Omental fat pad (tissue), 4 donors: ENCODE data around the gene SPG11. TPM values are rescaled to one million over a fixed set of nuclear protein-coding genes. Genes with fewer than 3 reads are reported as not detected.
"Not testable (repeated sequence)": the region's sequence is repeated elsewhere in the genome, so short reads cannot be mapped to it uniquely, and the experiment has no call there.

Experiments
- ATAC-seq: fragments of 150-250 bp; one replicate; pipeline ENCODE4 v1.9.1; 2016; ENCODE audit warnings: mild to moderate bottlenecking, moderate library complexity; ENCODE audit not compliant: low FRiP score
- DNase-seq: peaks from one replicate; pipeline ENCODE4 v3.0.0-alpha.2; 2019; ENCODE audit warnings: low spot score
- total RNA-seq, 4 donors: library from RNA; depleted of rRNA; stranded (reverse); fragments of >200 nt; gene quantifications; one replicate each; pipeline ENCODE4 v1.1.0, GENCODE V29; 2016
- TF ChIP-seq, protein P1 (sequence below), 3 donors: fragments of 450-650 bp; IDR thresholded peaks; one replicate each; pipeline ENCODE4 v1.5.1; 2016 to 2017; ENCODE audit warnings: antibody characterized with exemption in 3 of 3, mild to moderate bottlenecking in 3 of 3, moderate library complexity in 2 of 3

The SPG11 gene
- total RNA-seq, 4 donors from 2014 or later = 57.8 to 115 (median 63.3) TPM

DNA sequence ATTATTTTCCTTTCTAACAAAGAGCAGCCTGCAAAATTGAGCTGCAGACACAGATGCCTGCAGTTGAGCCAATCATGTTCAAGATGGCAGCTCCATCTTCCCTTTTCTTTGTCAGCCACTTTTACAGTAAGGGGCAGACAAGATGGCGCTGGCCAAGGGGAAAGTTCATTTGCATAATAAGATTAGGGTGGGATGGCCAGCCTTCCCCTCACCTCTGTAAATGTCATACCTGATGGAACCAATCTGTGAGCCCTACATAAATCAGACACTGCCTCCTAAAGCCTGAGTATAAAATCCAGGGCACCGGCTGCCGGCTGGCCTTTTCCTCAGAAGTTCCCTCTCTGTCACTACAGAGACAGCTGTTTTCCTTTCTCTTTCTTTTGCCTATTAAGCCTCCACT, 31.8 kb upstream of the SPG11 start:
- ATAC-seq (no peak), DNase-seq (no peak)
- TF ChIP-seq, protein P1, sequence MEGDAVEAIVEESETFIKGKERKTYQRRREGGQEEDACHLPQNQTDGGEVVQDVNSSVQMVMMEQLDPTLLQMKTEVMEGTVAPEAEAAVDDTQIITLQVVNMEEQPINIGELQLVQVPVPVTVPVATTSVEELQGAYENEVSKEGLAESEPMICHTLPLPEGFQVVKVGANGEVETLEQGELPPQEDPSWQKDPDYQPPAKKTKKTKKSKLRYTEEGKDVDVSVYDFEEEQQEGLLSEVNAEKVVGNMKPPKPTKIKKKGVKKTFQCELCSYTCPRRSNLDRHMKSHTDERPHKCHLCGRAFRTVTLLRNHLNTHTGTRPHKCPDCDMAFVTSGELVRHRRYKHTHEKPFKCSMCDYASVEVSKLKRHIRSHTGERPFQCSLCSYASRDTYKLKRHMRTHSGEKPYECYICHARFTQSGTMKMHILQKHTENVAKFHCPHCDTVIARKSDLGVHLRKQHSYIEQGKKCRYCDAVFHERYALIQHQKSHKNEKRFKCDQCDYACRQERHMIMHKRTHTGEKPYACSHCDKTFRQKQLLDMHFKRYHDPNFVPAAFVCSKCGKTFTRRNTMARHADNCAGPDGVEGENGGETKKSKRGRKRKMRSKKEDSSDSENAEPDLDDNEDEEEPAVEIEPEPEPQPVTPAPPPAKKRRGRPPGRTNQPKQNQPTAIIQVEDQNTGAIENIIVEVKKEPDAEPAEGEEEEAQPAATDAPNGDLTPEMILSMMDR (IDR thresholded peaks at IDR 0.05) = no peak

DNA sequence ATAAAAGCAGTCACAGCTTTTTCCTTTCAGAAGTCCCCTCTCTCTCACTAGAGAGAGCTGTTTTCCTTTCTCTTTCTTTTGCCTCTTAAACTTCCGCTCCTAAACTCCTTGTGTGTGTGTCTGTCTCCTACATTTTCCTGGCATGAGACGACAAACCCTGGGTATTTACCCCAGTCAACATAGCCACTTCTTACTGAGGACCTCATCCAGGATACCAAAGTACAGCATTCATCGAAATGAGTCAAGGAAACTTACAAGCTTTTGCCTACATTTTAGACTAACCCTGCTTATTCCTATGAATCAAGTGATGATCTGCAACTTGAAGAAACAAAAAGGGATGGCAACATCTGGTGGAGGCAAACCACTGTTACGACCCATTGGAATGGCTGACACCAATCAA, 31.0 kb upstream of the SPG11 start:
- DNase-seq (no peak), ATAC-seq (no peak)
- TF ChIP-seq, protein P1 (IDR thresholded peaks at IDR 0.05) = no peak

DNA sequence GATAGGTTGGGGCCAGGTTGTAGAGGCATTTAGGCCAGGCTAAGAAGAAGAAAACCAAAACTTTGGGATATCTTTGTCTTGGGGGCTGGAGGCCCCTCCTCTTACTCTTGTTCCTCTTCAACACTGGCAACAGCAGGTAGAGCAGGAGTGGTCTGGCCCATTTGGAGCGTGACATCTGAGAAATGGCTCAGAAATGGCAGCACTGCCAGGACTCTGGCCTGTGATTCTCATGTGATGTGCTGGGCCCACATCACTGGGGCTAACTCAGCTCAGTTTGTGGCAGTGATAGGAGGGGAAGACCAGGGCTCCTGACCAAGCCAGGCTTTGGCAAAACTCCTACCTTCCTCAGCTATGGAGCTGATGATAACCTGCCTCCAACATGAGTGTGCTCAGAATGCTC, 29.2 kb upstream of the SPG11 start:
- TF ChIP-seq, protein P1 (IDR thresholded peaks at IDR 0.05) = no peak
- ATAC-seq (no peak), DNase-seq (no peak)

DNA sequence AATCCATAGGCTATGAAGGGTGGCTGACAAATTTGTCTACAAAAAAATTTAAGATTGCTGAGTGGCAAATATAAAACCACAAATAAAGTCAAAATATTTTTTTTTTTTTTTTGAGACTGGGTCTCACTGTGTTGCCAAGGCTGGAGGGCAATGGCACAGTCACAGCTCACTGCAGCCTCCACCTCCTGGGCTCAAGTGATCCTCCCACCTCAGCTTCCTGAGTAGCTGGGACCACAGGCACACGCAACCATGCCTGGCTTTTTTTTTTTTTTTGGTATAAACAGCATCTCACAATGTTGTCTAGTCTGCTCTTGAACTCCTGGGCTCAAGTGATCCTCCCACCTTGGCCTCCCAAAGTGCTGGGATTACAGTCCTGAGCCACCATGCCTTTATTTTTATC, 26.8 kb upstream of the SPG11 start:
- ATAC-seq, DNase-seq: not testable (repeated sequence)

DNA sequence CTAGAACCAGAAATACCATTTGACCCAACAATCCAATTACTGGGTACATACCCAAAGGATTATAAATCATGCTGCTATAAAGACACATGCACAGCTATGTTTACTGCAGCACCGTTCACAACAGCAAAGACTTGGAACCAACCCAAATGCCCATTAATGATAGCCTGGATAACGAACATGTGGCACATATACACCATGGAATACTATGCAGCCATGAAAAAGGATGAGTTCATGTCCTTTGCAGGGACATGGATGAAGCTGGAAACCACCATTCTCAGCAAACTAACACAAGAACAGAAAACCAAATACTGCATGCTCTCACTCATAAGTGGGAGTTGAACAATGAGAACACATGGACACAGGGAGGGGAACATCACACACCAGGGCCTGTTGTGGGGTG, 25.9 kb upstream of the SPG11 start:
- not testable (repeated sequence) for DNase-seq, ATAC-seq

DNA sequence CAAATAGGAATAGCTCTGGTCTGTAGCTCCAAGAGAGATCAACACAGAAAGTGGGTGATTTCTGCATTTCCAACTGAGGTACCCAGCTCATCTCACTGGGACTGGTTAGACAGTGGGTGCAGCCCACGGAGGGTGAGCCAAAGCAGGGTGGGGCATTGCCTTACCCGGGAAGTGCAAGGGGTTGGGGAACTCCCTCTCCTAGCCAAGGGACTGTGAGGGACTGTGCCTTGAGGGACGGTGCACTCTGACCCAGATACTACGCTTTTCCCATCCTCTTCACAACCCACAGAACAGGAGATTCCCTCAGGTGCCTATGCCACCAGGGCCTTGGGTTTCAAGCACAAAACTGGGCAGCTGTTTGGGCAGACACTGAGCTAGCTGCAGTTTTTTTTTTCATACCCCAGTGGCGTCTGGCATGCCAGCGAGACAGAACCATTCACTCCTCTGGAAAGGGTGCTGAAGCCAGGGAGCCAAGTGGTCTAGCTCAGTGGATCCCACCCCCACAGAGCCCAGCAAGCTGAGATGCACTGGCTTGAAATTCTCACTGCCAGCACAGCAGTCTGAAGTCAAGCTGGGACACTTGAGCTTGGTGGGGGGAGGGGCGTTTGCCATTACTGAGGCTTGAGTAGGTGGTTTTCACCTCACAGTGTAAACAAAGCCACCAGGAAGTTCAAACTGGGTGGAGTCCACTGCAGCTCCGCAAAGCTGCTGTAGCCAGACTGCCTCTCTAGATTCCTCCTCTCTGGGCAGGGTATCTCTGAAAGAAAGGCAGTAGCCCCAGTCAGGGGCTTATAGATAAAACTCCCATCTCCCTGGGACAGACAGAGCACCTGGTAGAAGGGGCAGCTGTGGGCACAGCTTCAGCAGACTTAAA, 19.6 kb upstream of the SPG11 start:
- not testable (repeated sequence) for DNase-seq, ATAC-seq

DNA sequence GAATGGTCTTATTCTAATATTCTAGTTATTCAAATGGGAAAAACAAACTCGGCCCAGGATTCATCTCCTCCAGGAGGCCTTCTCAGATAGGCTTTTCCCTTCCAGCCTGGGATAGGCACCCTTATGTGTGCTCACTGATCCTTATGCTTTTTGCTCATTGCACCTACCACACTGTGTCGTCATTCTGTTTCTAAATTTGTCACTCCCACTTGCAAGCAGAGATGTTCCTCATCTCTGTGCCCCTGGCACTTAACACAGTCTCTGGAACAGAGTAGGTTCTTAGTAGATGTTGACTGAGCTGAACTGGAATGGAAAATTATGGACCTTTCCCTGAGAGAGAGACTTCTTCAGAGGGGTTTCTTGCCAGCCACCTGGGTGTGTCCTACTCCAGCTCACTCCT, 18.7 kb upstream of the SPG11 start:
- no peak for ATAC-seq
- no peak for DNase-seq
- TF ChIP-seq, protein P1 (IDR thresholded peaks at IDR 0.05) = no peak

DNA sequence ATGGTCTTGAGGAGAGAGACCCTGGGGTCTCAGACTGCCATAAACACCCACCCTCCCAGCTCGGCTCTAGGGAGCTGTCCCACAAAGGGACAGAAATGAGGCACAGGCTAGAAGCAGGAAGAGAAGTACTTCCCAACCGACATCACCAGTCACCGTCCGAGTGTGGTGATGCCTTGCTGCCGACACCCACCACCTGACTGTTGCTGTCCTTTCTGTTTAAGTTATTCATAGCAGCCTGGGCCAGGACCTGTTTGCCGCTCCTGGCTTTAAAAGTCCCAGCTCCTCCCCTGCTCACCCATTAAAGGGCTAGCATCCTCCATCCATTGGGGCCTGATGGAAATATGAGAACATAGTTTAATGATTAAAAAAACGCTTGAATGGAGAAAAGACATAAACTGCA, 13.2 kb upstream of the SPG11 start:
- ATAC-seq (no peak), DNase-seq (no peak)
- TF ChIP-seq, protein P1 (IDR thresholded peaks at IDR 0.05) = no peak
